Measurements from ENCODE around the gene DDX54.
A peak's percentile ranks its signal among the peaks of the same experiment; 100 is the strongest.

GRCh38 chr12:113130457-113131135 lies 54.7 kb downstream of the DDX54 start:
- TF ChIP-seq CTCF (IDR thresholded peaks at IDR 0.05; ENCODE audit: low read length) (peak; percentile 65), EZH2 (IDR thresholded peaks at IDR 0.05; ENCODE audit: borderline replicate concordance, low read length) (no peak)
